GM12878 (cell line): ENCODE data around the gene GRIA2. TPM values are rescaled to one million over a fixed set of nuclear protein-coding genes. Genes with fewer than 3 reads are reported as not detected.

Source experiments
- ATAC-seq: fragments of 200-7000 bp; cut with Tn5 transposase; 3 replicates; pipeline ENCODE4 v1.9.1; 2020; ENCODE audit warnings: mild to moderate bottlenecking, moderate library complexity
- BruUV-seq: library from RNA; stranded (reverse); fragments of 400-500 nt; replicated peaks from 2 replicates; lab custom pipeline; 2021; lab: Mats Ljungman, UMichigan
- CTCF ChIA-PET: fragments of 300-600 bp; sonication (Branson Sonifier 250); formaldehyde crosslinking; extraction: SDS; loops from one replicate; lab custom pipeline; 2021; ENCODE audit warnings: inconsistent platforms; lab: Yijun Ruan, JAX
- POLR2A ChIA-PET: fragments of 350-600 bp; formaldehyde crosslinking; extraction: SDS; loops from one replicate; lab custom pipeline; 2021; ENCODE audit warnings: inconsistent platforms; lab: Charles Lee
- RAD21 ChIA-PET: fragments of 300-600 bp; sonication (Branson Sonifier 250); formaldehyde crosslinking; loops from one replicate; lab custom pipeline; 2023; ENCODE audit warnings: antibody characterized with exemption; ENCODE audit not compliant: unreplicated experiment; lab: Charles Lee
- SMC1A ChIA-PET: fragments of 300-600 bp; sonication (Branson Sonifier 250); formaldehyde crosslinking; loops from one replicate; lab custom pipeline; 2023; ENCODE audit not compliant: unreplicated experiment, uncharacterized antibody; lab: Charles Lee
- DNase-seq: peaks from one replicate; pipeline ENCODE4 v3.0.0-alpha.2; 2011; ENCODE audit warnings: low read depth, low spot score
- FAIRE-seq: peaks from 3 replicates; lab custom pipeline; 2011; peaks lifted over from hg19 to GRCh38; lab: Jason Lieb, UNC
- H2AFZ ChIP-seq: 2 replicates; pipeline ENCODE4 v1.6.0; 2011; ENCODE audit warnings: low read depth, low read length, control low read depth; ENCODE audit not compliant: control insufficient read depth
- H3K27ac ChIP-seq: 2 replicates; pipeline ENCODE4 v1.5.1; 2011; ENCODE audit warnings: control low read depth; ENCODE audit not compliant: control insufficient read depth, insufficient read depth
- H3K27me3 ChIP-seq, 2 experiments: replicated peaks in 1 of 2; 2 replicates each; pipeline versions ENCODE4 v1.6.0 to v1.6.1; 2011; ENCODE audit warnings: low read length in 1 of 2; ENCODE audit not compliant: control insufficient read depth in 2 of 2, insufficient read depth in 2 of 2
- H3K36me3 ChIP-seq, 2 experiments: 2 replicates each; pipeline ENCODE4 v1.5.1; 2011; ENCODE audit warnings: low read length in 1 of 2; ENCODE audit not compliant: control insufficient read depth in 2 of 2, insufficient read depth in 2 of 2
- H3K4me1 ChIP-seq: 2 replicates; pipeline ENCODE4 v1.6.1; 2011; ENCODE audit warnings: mild to moderate bottlenecking, low read length, moderate library complexity, mixed read lengths; ENCODE audit not compliant: control insufficient read depth, insufficient read depth
- H3K4me2 ChIP-seq: 2 replicates; pipeline ENCODE4 v1.6.0; 2011; ENCODE audit warnings: control low read depth; ENCODE audit not compliant: control insufficient read depth, insufficient read depth
- H3K4me3 ChIP-seq: fragments of 200-600 bp; sonication (generic); 2 replicates; pipeline ENCODE4 v1.5.1; 2016
- H3K79me2 ChIP-seq: 2 replicates; pipeline ENCODE4 v1.6.0; 2011; ENCODE audit warnings: low read length; ENCODE audit not compliant: control insufficient read depth, insufficient read depth
- H3K9ac ChIP-seq: 2 replicates; pipeline ENCODE4 v1.8.0; 2011; ENCODE audit warnings: low read length, control low read depth, mixed read lengths; ENCODE audit not compliant: control insufficient read depth, insufficient read depth
- H3K9me3 ChIP-seq: replicated peaks from 3 replicates; pipeline ENCODE4 v1.5.1; 2011; ENCODE audit warnings: mild to moderate bottlenecking, low read length; ENCODE audit not compliant: control insufficient read depth, insufficient read depth
- H4K20me1 ChIP-seq: 2 replicates; pipeline ENCODE4 v1.6.0; 2011; ENCODE audit not compliant: control insufficient read depth, insufficient read depth
- BCL11A ChIP-seq: IDR thresholded peaks from 2 replicates; pipeline ENCODE4 v1.6.1; 2011; ENCODE audit warnings: low read depth, low read length
- E4F1 ChIP-seq: fragments of 450-650 bp; IDR thresholded peaks from 2 replicates; pipeline ENCODE4 v1.6.1; 2018; ENCODE audit warnings: borderline replicate concordance, mild to moderate bottlenecking; ENCODE audit not compliant: partially characterized antibody
- FOS ChIP-seq: IDR thresholded peaks from 3 replicates; pipeline ENCODE4 v1.6.1; 2011; ENCODE audit warnings: borderline replicate concordance; ENCODE audit not compliant: insufficient read length; ENCODE audit errors: extremely low read depth
- FOXK2 ChIP-seq: fragments of 450-650 bp; IDR thresholded peaks from 2 replicates; pipeline ENCODE4 v1.6.1; 2017; ENCODE audit warnings: mild to moderate bottlenecking, moderate library complexity
- JUNB ChIP-seq: IDR thresholded peaks from 2 replicates; pipeline ENCODE4 v1.6.1; 2016; ENCODE audit warnings: antibody characterized with exemption, mild to moderate bottlenecking
- JUND ChIP-seq: IDR thresholded peaks from 2 replicates; pipeline ENCODE4 v1.6.1; 2012; ENCODE audit warnings: low read depth, mild to moderate bottlenecking, low read length, improper control_type of control experiment, moderate library complexity
- KAT2A ChIP-seq: conservative IDR thresholded peaks from 2 replicates; pipeline ENCODE4 v1.6.1; 2011; ENCODE audit warnings: low read depth, low read length; ENCODE audit not compliant: control insufficient read depth
- NFYB ChIP-seq: IDR thresholded peaks from 2 replicates; pipeline ENCODE4 v1.6.1; 2011; ENCODE audit warnings: low read depth, mild to moderate bottlenecking, low read length, improper control_type of control experiment, moderate library complexity; ENCODE audit not compliant: insufficient read depth
- NR2C2 ChIP-seq: IDR thresholded peaks from 2 replicates; pipeline ENCODE4 v1.6.1; 2011; ENCODE audit warnings: borderline replicate concordance, low read depth; ENCODE audit not compliant: control insufficient read depth, insufficient read length
- RAD51 ChIP-seq: fragments of 450-650 bp; IDR thresholded peaks from 2 replicates; pipeline ENCODE4 v1.6.1; 2016; ENCODE audit warnings: moderate library complexity, mild to moderate bottlenecking, inconsistent platforms
- SMARCA5 ChIP-seq: fragments of 450-650 bp; IDR thresholded peaks from 2 replicates; pipeline ENCODE4 v1.6.1; 2017; ENCODE audit warnings: mild to moderate bottlenecking
- STAT1 ChIP-seq: fragments of 450-650 bp; conservative IDR thresholded peaks from 2 replicates; pipeline ENCODE4 v1.6.1; 2014; ENCODE audit warnings: antibody characterized with exemption, mild to moderate bottlenecking
- WRNIP1 ChIP-seq: IDR thresholded peaks from 2 replicates; pipeline ENCODE4 v1.6.1; 2011; ENCODE audit warnings: low read depth, low read length, improper control_type of control experiment, borderline replicate concordance
- ZNF274 ChIP-seq: IDR thresholded peaks from one replicate; pipeline ENCODE4 v1.8.0; 2011; ENCODE audit not compliant: insufficient read length, insufficient read depth
- ZNF384 ChIP-seq: IDR thresholded peaks from 2 replicates; pipeline ENCODE4 v1.6.1; 2012; ENCODE audit warnings: low read depth, mild to moderate bottlenecking, low read length, improper control_type of control experiment, borderline replicate concordance
- ZZZ3 ChIP-seq: IDR thresholded peaks from 2 replicates; pipeline ENCODE4 v1.6.1; 2011; ENCODE audit warnings: low read depth; ENCODE audit not compliant: control insufficient read depth, insufficient read length
- WGBS: methylation state at CpG from one replicate; pipeline ENCODE4 v1.1.6; 2016; ENCODE audit warnings: low lambda C conversion rate; ENCODE audit not compliant: insufficient replicate concordance, insufficient coverage; ENCODE audit errors: missing lambda C conversion rate; 5-methylcytosine and 5-hydroxymethylcytosine counted together
- in situ Hi-C: fragments of 300-500 bp; cut with MboI; formaldehyde crosslinking; loops from 9 replicates; pipeline ENCODE4 v1.14.3; 2018; ENCODE audit warnings: mixed read lengths
- intact Hi-C: fragments of 100-400 bp; cut with micrococcal nuclease; formaldehyde crosslinking; loops from one replicate; pipeline ENCODE4 v1.14.2; 2022; ENCODE audit not compliant: unreplicated experiment
- polyA plus RNA-seq, 11 experiments: library from polyadenylated mRNA; depleted of rRNA in 4 of 11; unstranded in 6 of 11; stranded (reverse) in 5 of 11; fragments of >200 nt; fragmentation: Nextera tagmentation in 4 of 11; fragmentation: Illumina TruSeq in 1 of 11; extraction: Ambion mirVana in 4 of 11; extraction: Trizol in 1 of 11; gene quantifications; 1 replicate in 1 of 11; 2 replicates in 10 of 11; pipeline versions ENCODE4 v1.2.1 to v1.2.3, GENCODE V29; 2011 to 2016; ENCODE audit warnings: inconsistent platforms in 2 of 11, missing spikeins in 2 of 11, low read depth in 1 of 11
- total RNA-seq, 4 experiments: library from RNA; depleted of rRNA in 3 of 4; stranded (reverse); fragments of >200 nt in 3 of 4; fragmentation: Illumina TruSeq in 1 of 4; extraction: Trizol in 1 of 4; gene quantifications; 2 replicates each; pipeline versions ENCODE4 v1.2.1 to v1.2.3, GENCODE V29; 2013 to 2021
- TF ChIP-seq, protein P1 (sequence below): fragments of 450-650 bp; IDR thresholded peaks from 2 replicates; pipeline ENCODE4 v1.6.1; 2016; ENCODE audit warnings: mild to moderate bottlenecking
- TF ChIP-seq, protein P2 (sequence below): IDR thresholded peaks from 2 replicates; pipeline ENCODE4 v1.6.1; 2011; ENCODE audit warnings: low read depth, mild to moderate bottlenecking, low read length, moderate library complexity, borderline replicate concordance; ENCODE audit errors: extremely low read depth

The GRIA2 gene
- total and polyA plus RNA-seq, 10 of the 15 experiments (the other 5 are each of a cell fraction or from before 2014, with no cell fraction given): under 0.01 TPM; not detected in 9

- no peak for TF ChIP-seq FOS
- no peak for TF ChIP-seq WRNIP1
- TF ChIP-seq, protein P1, sequence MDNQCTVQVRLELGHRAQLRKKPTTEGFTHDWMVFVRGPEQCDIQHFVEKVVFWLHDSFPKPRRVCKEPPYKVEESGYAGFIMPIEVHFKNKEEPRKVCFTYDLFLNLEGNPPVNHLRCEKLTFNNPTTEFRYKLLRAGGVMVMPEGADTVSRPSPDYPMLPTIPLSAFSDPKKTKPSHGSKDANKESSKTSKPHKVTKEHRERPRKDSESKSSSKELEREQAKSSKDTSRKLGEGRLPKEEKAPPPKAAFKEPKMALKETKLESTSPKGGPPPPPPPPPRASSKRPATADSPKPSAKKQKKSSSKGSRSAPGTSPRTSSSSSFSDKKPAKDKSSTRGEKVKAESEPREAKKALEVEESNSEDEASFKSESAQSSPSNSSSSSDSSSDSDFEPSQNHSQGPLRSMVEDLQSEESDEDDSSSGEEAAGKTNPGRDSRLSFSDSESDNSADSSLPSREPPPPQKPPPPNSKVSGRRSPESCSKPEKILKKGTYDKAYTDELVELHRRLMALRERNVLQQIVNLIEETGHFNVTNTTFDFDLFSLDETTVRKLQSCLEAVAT: no peak
- no peak for TF ChIP-seq NFYB
- no peak for TF ChIP-seq SMARCA5
- TF ChIP-seq FOXK2: no peak
- TF ChIP-seq ZNF274: no peak
- no peak for TF ChIP-seq ZZZ3
- no peak for TF ChIP-seq JUND
These were observed 1.6 kb downstream of the GRIA2 start (continued) for GRCh38 chr4:157221895-157222770.

GRCh38 chr4:157222771-157223160 lies 2.2 kb downstream of the GRIA2 start:
- Histone ChIP-seq H3K9me3 (no peaks in the 10 kb centered on the region; the same call in 2 of the 3 replicates), H4K20me1 (no peaks in the 10 kb centered on the region), H3K4me1 (no peaks in the 10 kb centered on the region), H3K27ac (no peak overlapping the region), H3K27me3 (peaks cover 3 to 5% of the 10 kb centered on the region in 2 experiments; a peak in 3 of 4 replicates), H3K4me2 (no peak overlapping the region), H3K9ac (no peak overlapping the region), H3K36me3 (no peaks in the 10 kb centered on the region), H3K4me3 (no peak overlapping the region), H2AFZ (no peak overlapping the region), H3K79me2 (no peaks in the 10 kb centered on the region)
- ChIA-PET CTCF (no interaction called here), SMC1A (no interaction called here), RAD21 (no interaction called here), POLR2A (no interaction called here)
- no peak for DNase-seq
- 65% methylated on average over 15 of the region's 15 CpGs for WGBS
- ATAC-seq: no peak
- no TSS peak for BruUV-seq
- no peak for FAIRE-seq
- intact Hi-C loops: no loop called here
- in situ Hi-C loops: no loop called here
- TF ChIP-seq KAT2A (no peak), NR2C2 (no peak), E4F1 (no peak), ZNF384 (no peak), RAD51 (no peak), JUNB (no peak), BCL11A (no peak), STAT1 (no peak)
- TF ChIP-seq, protein P2, sequence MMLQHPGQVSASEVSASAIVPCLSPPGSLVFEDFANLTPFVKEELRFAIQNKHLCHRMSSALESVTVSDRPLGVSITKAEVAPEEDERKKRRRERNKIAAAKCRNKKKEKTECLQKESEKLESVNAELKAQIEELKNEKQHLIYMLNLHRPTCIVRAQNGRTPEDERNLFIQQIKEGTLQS: no peak
